Large intestine (tissue), 3 donors: ENCODE data around the gene SESN1. TPM values are rescaled to one million over a fixed set of nuclear protein-coding genes. Genes with fewer than 3 reads are reported as not detected.

Experiments used
- DNase-seq, 2 donors: peaks; one replicate each; pipeline versions ENCODE4 v3.0.0 to v3.0.0-alpha.2; 2013
- H3K27ac ChIP-seq: one replicate; pipeline ENCODE4 v1.5.1; 2013; ENCODE audit warnings: low read length
- H3K27me3 ChIP-seq: 2 replicates; pipeline ENCODE4 v1.6.1; 2013; ENCODE audit warnings: low read length; ENCODE audit not compliant: control insufficient read depth, insufficient read depth
- H3K36me3 ChIP-seq: 2 replicates; pipeline ENCODE4 v1.6.1; 2013; ENCODE audit warnings: low read length; ENCODE audit not compliant: control insufficient read depth, insufficient read depth
- H3K4me1 ChIP-seq: one replicate; pipeline ENCODE4 v1.6.1; 2013; ENCODE audit warnings: low read length; ENCODE audit not compliant: control insufficient read depth, insufficient read depth
- H3K4me3 ChIP-seq: one replicate; pipeline ENCODE4 v1.5.1; 2013; ENCODE audit warnings: low read length
- H3K9me3 ChIP-seq: one replicate; pipeline ENCODE4 v1.6.1; 2013; ENCODE audit warnings: mild to moderate bottlenecking, low read depth, low read length, moderate library complexity; ENCODE audit not compliant: control insufficient read depth
- WGBS: methylation state at CpG from one replicate; pipeline ENCODE4 v1.1.5; 2013; ENCODE audit warnings: low lambda C conversion rate; ENCODE audit not compliant: insufficient coverage; 5-methylcytosine and 5-hydroxymethylcytosine counted together
- polyA plus RNA-seq: library from polyadenylated mRNA; unstranded; fragments of 120-200 nt; gene quantifications from one replicate; pipeline ENCODE4 v1.2.1, GENCODE V29; 2013

Gene SESN1
- polyA plus RNA-seq, 1 donor, result 48.4 TPM

- no CpG with 5 or more reads among the region's 1 CpG for WGBS
- H3K27ac ChIP-seq, result no peak overlapping the region
These were observed 12.5 kb downstream of the SESN1 start for GRCh38 chr6:109082188-109082577.

GRCh38 chr6:109081516-109082187 lies 13.0 kb downstream of the SESN1 start:
- 80% methylated on average over 1 of the region's 4 CpGs for WGBS
- Histone ChIP-seq H3K36me3 (no peaks in the 10 kb centered on the region), H3K4me1 (no peaks in the 10 kb centered on the region), H3K27me3 (no peaks in the 10 kb centered on the region), H3K27ac (no peak overlapping the region), H3K9me3 (no peaks in the 10 kb centered on the region), H3K4me3 (no peak overlapping the region)
- DNase-seq, result no peak

More at GRCh38 chr6:109082188-109082577, 12.5 kb downstream of the SESN1 start:
- no peaks in the 10 kb centered on the region for H3K27me3 ChIP-seq
- DNase-seq, result no peak
- H3K9me3 ChIP-seq, result no peaks in the 10 kb centered on the region
- no peak overlapping the region for H3K4me3 ChIP-seq
- H3K4me1 ChIP-seq, result no peaks in the 10 kb centered on the region
- H3K36me3 ChIP-seq, result no peaks in the 10 kb centered on the region

- Histone ChIP-seq H3K27ac (no peak overlapping the region), H3K4me1 (no peaks in the 10 kb centered on the region), H3K9me3 (no peaks in the 10 kb centered on the region), H3K27me3 (no peaks in the 10 kb centered on the region), H3K4me3 (no peak overlapping the region), H3K36me3 (no peaks in the 10 kb centered on the region)
- WGBS, result no CpG with 5 or more reads among the region's 1 CpG
- DNase-seq, result no peak
These were observed 13.6 kb downstream of the SESN1 start for GRCh38 chr6:109081026-109081425.

GRCh38 chr6:109079981-109080380 lies 14.7 kb downstream of the SESN1 start:
- H3K4me3 ChIP-seq, result no peak overlapping the region
- no peaks in the 10 kb centered on the region for H3K9me3 ChIP-seq
- no peaks in the 10 kb centered on the region for H3K27me3 ChIP-seq
- 88% methylated on average over 1 of the region's 4 CpGs for WGBS
- no peaks in the 10 kb centered on the region for H3K4me1 ChIP-seq
- DNase-seq, result peak; percentile 24 to 38
- no peak overlapping the region for H3K27ac ChIP-seq
- no peaks in the 10 kb centered on the region for H3K36me3 ChIP-seq

- Histone ChIP-seq H3K36me3 (no peaks in the 10 kb centered on the region), H3K27me3 (no peaks in the 10 kb centered on the region), H3K4me3 (no peak overlapping the region), H3K27ac (no peak overlapping the region), H3K9me3 (no peaks in the 10 kb centered on the region), H3K4me1 (peaks cover 6% of the 10 kb centered on the region)
- 60% methylated on average over 1 of the region's 3 CpGs for WGBS
- no peak for DNase-seq
These were observed 18.3 kb downstream of the SESN1 start for GRCh38 chr6:109076377-109076776.

GRCh38 chr6:109075934-109076333 lies 18.7 kb downstream of the SESN1 start:
- no peak for DNase-seq
- no peak overlapping the region for H3K4me3 ChIP-seq
- no peaks in the 10 kb centered on the region for H3K36me3 ChIP-seq
- no peak overlapping the region for H3K27ac ChIP-seq
- peaks cover 6% of the 10 kb centered on the region for H3K4me1 ChIP-seq
- no peaks in the 10 kb centered on the region for H3K9me3 ChIP-seq
- no peaks in the 10 kb centered on the region for H3K27me3 ChIP-seq

GRCh38 chr6:109074133-109074415 lies 20.6 kb downstream of the SESN1 start:
- no peaks in the 10 kb centered on the region for H3K36me3 ChIP-seq
- no peaks in the 10 kb centered on the region for H3K9me3 ChIP-seq
- no peak overlapping the region for H3K27ac ChIP-seq
- no peak overlapping the region for H3K4me3 ChIP-seq
- peaks cover 6% of the 10 kb centered on the region for H3K4me1 ChIP-seq
- no peaks in the 10 kb centered on the region for H3K27me3 ChIP-seq
- DNase-seq, result no peak

- no peaks in the 10 kb centered on the region for H3K9me3 ChIP-seq
- no peak overlapping the region for H3K27ac ChIP-seq
- WGBS, result 40% methylated on average over 2 of the region's 7 CpGs
- no peaks in the 10 kb centered on the region for H3K27me3 ChIP-seq
- peaks cover 6% of the 10 kb centered on the region for H3K4me1 ChIP-seq
- DNase-seq, result peak; percentile 31 to 55
- H3K36me3 ChIP-seq, result no peaks in the 10 kb centered on the region
- no peak overlapping the region for H3K4me3 ChIP-seq
These were observed 21.1 kb downstream of the SESN1 start for GRCh38 chr6:109073344-109074132.

GRCh38 chr6:109071125-109071917 lies 23.3 kb downstream of the SESN1 start:
- DNase-seq, result no peak
- H3K36me3 ChIP-seq, result no peaks in the 10 kb centered on the region
- H3K27me3 ChIP-seq, result no peaks in the 10 kb centered on the region
- peaks cover 6% of the 10 kb centered on the region for H3K4me1 ChIP-seq
- no peaks in the 10 kb centered on the region for H3K9me3 ChIP-seq
- no peak overlapping the region for H3K4me3 ChIP-seq
- 24% methylated on average over 3 of the region's 7 CpGs for WGBS
- H3K27ac ChIP-seq, result no peak overlapping the region

- H3K4me1 ChIP-seq, result peaks cover 6% of the 10 kb centered on the region
- H3K9me3 ChIP-seq, result no peaks in the 10 kb centered on the region
- no peak overlapping the region for H3K27ac ChIP-seq
- no peaks in the 10 kb centered on the region for H3K36me3 ChIP-seq
- H3K27me3 ChIP-seq, result no peaks in the 10 kb centered on the region
- DNase-seq, result no peak
- no CpG with 5 or more reads among the region's 2 CpGs for WGBS
- H3K4me3 ChIP-seq, result no peak overlapping the region
These were observed 24.9 kb downstream of the SESN1 start for GRCh38 chr6:109069746-109070145.
